HPDE6-E6E7 (cell line): Measurements from ENCODE around the gene NPDC1.

ENCODE experiments used
- DNase-seq: peaks from one replicate; pipeline ENCODE4 v3.0.0; 2011; ENCODE audit warnings: missing footprints; ENCODE audit errors: extremely low spot score

NPDC1 gene

GRCh38 chr9:137056739-137057415 is 10.9 kb upstream of the NPDC1 start:
- DNase-seq: no peak

GRCh38 chr9:137055385-137056364 is 9.7 kb upstream of the NPDC1 start:
- no peak for DNase-seq

- DNase-seq: no peak
These were observed 9.0 kb upstream of the NPDC1 start for GRCh38 chr9:137054932-137055384.

- DNase-seq: no peak
These were observed 8.3 kb upstream of the NPDC1 start, which contains the start of gene ENTPD2 for GRCh38 chr9:137053944-137054931. Gene ENTPD2, minus strand, starts transcription at chr9:137054061. Its CDS starts 64 bp downstream, at chr9:137053997.

GRCh38 chr9:137052998-137053943 is 7.3 kb upstream of the NPDC1 start:
- DNase-seq: no peak

GRCh38 chr9:137052293-137052692 is 6.3 kb upstream of the NPDC1 start:
- no peak for DNase-seq

GRCh38 chr9:137051145-137051724 is 5.3 kb upstream of the NPDC1 start:
- no peak for DNase-seq

- no peak for DNase-seq
These were observed 4.6 kb upstream of the NPDC1 start for GRCh38 chr9:137050570-137050969.

- no peak for DNase-seq
These were observed 3.8 kb upstream of the NPDC1 start for GRCh38 chr9:137049544-137050449.

GRCh38 chr9:137048655-137049543 is 2.9 kb upstream of the NPDC1 start:
- DNase-seq: no peak

- no peak for DNase-seq
These were observed 486 bp downstream of the NPDC1 start for GRCh38 chr9:137045294-137046087.

- DNase-seq: no peak
These were observed 1.3 kb downstream of the NPDC1 start for GRCh38 chr9:137044502-137045177.

- no peak for DNase-seq
These were observed 1.9 kb downstream of the NPDC1 start for GRCh38 chr9:137044037-137044436.

GRCh38 chr9:137042751-137043727 is 2.9 kb downstream of the NPDC1 start:
- DNase-seq: no peak

- no peak for DNase-seq
These were observed 4.9 kb downstream of the NPDC1 start for GRCh38 chr9:137041124-137041523.
